Lower leg skin (tissue), 3 donors: Measurements from ENCODE around the gene TUFT1.

Experiments
- POLR2A ChIP-seq, 2 donors: fragments of 450-650 bp; IDR thresholded peaks; one replicate each; pipeline ENCODE4 v1.6.1; 2016 to 2017; ENCODE audit warnings: antibody characterized with exemption in 2 of 2, mild to moderate bottlenecking in 1 of 2, moderate library complexity in 1 of 2
- TF ChIP-seq, protein P1 (sequence below), 3 donors: fragments of 450-650 bp; IDR thresholded peaks; one replicate each; pipeline ENCODE4 v1.5.1; 2016; ENCODE audit warnings: antibody characterized with exemption in 3 of 3, mild to moderate bottlenecking in 3 of 3, moderate library complexity in 2 of 3

DNA sequence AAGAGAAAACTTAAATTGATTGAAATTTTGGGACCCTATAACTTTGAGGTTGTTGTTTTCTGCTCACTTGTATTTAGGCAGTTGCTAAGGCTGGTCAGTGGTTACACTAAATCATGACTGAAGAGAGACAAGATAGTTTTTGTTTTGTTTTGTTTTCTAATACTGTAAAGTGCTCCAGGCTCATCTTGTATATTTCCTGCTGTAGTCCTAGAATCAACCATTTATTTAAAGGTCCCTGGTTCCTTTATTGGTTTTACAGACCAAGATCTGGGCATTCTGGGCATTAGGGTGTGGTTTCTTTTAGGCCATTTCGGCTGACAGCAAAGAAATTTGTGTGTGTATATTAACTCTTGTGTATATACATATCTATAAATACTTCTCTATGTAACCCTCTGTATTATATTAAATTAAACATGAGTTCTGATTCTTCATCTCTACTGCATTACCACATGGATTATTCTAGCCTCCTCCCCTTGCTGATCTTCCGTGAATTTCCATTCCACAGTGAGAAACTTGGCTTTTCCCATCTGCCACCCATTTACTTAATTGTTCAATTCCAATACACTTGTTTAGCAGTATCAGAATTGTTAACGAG, 86.7 kb downstream of the TUFT1 start:
- TF ChIP-seq, protein P1, sequence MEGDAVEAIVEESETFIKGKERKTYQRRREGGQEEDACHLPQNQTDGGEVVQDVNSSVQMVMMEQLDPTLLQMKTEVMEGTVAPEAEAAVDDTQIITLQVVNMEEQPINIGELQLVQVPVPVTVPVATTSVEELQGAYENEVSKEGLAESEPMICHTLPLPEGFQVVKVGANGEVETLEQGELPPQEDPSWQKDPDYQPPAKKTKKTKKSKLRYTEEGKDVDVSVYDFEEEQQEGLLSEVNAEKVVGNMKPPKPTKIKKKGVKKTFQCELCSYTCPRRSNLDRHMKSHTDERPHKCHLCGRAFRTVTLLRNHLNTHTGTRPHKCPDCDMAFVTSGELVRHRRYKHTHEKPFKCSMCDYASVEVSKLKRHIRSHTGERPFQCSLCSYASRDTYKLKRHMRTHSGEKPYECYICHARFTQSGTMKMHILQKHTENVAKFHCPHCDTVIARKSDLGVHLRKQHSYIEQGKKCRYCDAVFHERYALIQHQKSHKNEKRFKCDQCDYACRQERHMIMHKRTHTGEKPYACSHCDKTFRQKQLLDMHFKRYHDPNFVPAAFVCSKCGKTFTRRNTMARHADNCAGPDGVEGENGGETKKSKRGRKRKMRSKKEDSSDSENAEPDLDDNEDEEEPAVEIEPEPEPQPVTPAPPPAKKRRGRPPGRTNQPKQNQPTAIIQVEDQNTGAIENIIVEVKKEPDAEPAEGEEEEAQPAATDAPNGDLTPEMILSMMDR (IDR thresholded peaks at IDR 0.05): no peak
- no peak for TF ChIP-seq POLR2A (IDR thresholded peaks at IDR 0.05)
